ENCODE results near the gene CACNA2D3.

CACNA2D3 gene

GRCh38 chr3:54506603-54507002 lies 384.3 kb downstream of the CACNA2D3 start:
- H3K27me3 ChIP-seq (ENCODE audit: low read length), result no peaks in the 10 kb centered on the region
- no peaks in the 10 kb centered on the region for H4K20me1 ChIP-seq (ENCODE audit: low read depth, low read length)
- H3K27ac ChIP-seq (ENCODE audit: low read depth, low read length), result no peak overlapping the region
- H3K36me3 ChIP-seq (ENCODE audit: low read length), result no peaks in the 10 kb centered on the region
- H3K9ac ChIP-seq (ENCODE audit: low read length), result no peak overlapping the region
- no peak overlapping the region for H3K4me3 ChIP-seq (ENCODE audit: insufficient read depth, low read length, poor library complexity, severe bottlenecking)
- H3K4me2 ChIP-seq (ENCODE audit: low read depth, low read length, poor library complexity, severe bottlenecking), result no peak overlapping the region
- no peaks in the 10 kb centered on the region for H3K79me2 ChIP-seq (ENCODE audit: insufficient read depth, low read length)
- no peaks in the 10 kb centered on the region for H3F3A ChIP-seq (ENCODE audit: insufficient read depth)
- H2AFZ ChIP-seq (ENCODE audit: low read depth, low read length, severe bottlenecking), result no peak overlapping the region
- H3K9me2 ChIP-seq (replicated peaks; ENCODE audit: insufficient read depth, low read length), result no peaks in the 10 kb centered on the region
- H3K9me3 ChIP-seq (ENCODE audit: insufficient read depth, low read length), result no peaks in the 10 kb centered on the region
- TF ChIP-seq, protein P1, sequence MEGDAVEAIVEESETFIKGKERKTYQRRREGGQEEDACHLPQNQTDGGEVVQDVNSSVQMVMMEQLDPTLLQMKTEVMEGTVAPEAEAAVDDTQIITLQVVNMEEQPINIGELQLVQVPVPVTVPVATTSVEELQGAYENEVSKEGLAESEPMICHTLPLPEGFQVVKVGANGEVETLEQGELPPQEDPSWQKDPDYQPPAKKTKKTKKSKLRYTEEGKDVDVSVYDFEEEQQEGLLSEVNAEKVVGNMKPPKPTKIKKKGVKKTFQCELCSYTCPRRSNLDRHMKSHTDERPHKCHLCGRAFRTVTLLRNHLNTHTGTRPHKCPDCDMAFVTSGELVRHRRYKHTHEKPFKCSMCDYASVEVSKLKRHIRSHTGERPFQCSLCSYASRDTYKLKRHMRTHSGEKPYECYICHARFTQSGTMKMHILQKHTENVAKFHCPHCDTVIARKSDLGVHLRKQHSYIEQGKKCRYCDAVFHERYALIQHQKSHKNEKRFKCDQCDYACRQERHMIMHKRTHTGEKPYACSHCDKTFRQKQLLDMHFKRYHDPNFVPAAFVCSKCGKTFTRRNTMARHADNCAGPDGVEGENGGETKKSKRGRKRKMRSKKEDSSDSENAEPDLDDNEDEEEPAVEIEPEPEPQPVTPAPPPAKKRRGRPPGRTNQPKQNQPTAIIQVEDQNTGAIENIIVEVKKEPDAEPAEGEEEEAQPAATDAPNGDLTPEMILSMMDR (IDR thresholded peaks at IDR 0.05; ENCODE audit: insufficient read depth, low read length, poor library complexity, severe bottlenecking), result no peak
- TF ChIP-seq EZH2phosphoT487 (conservative IDR thresholded peaks at IDR 0.05; ENCODE audit: low read length), result no peak

DNA sequence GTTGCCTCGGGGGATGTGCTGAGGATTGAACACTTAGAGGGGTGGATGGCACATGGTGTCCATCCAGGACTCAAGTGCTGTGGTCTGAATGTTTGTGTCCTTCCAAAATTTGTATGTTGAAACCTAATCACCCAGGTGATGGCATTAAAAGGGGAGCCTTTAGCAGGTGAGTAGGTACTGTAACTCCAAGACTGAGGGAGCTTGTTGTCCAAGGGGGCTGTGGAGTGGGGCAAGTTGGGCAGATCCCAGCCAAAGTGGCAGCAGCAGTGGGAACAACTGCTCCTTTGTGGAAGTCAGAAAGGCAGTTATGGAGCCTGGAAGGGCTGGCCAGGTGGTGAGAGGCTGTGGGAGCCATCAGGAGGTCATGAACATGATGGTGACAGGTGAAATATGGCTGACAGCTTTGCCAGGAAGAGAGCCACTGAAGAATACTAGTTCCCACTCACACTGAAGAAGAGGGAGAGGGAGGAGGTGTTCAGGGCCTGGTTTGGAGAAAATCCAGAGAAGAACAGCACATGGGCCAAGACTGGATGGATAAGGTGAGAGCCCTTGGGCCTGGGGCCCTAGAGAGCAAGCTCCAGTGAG lies 385.6 kb downstream of the CACNA2D3 start:
- Histone ChIP-seq H3K4me2 (ENCODE audit: low read depth, low read length, poor library complexity, severe bottlenecking) (no peak overlapping the region), H3K9me3 (ENCODE audit: insufficient read depth, low read length) (no peaks in the 10 kb centered on the region), H3K79me2 (ENCODE audit: insufficient read depth, low read length) (no peaks in the 10 kb centered on the region), H3K9me2 (replicated peaks; ENCODE audit: insufficient read depth, low read length) (no peaks in the 10 kb centered on the region), H3K4me3 (ENCODE audit: insufficient read depth, low read length, poor library complexity, severe bottlenecking) (no peak overlapping the region), H3F3A (ENCODE audit: insufficient read depth) (no peaks in the 10 kb centered on the region), H3K36me3 (ENCODE audit: low read length) (no peaks in the 10 kb centered on the region), H3K27ac (ENCODE audit: low read depth, low read length) (no peak overlapping the region), H3K27me3 (ENCODE audit: low read length) (no peaks in the 10 kb centered on the region), H3K9ac (ENCODE audit: low read length) (no peak overlapping the region), H2AFZ (ENCODE audit: low read depth, low read length, severe bottlenecking) (no peak overlapping the region), H4K20me1 (ENCODE audit: low read depth, low read length) (no peaks in the 10 kb centered on the region)
- TF ChIP-seq, protein P1 (IDR thresholded peaks at IDR 0.05; ENCODE audit: insufficient read depth, low read length, poor library complexity, severe bottlenecking), result no peak
- TF ChIP-seq EZH2phosphoT487 (conservative IDR thresholded peaks at IDR 0.05; ENCODE audit: low read length), result no peak

GRCh38 chr3:54510506-54510905 lies 388.2 kb downstream of the CACNA2D3 start:
- H2AFZ ChIP-seq (ENCODE audit: low read depth, low read length, severe bottlenecking), result no peak overlapping the region
- H3K9me2 ChIP-seq (replicated peaks; ENCODE audit: insufficient read depth, low read length), result no peaks in the 10 kb centered on the region
- H3K27ac ChIP-seq (ENCODE audit: low read depth, low read length), result no peak overlapping the region
- H3K4me3 ChIP-seq (ENCODE audit: insufficient read depth, low read length, poor library complexity, severe bottlenecking), result no peak overlapping the region
- no peaks in the 10 kb centered on the region for H3F3A ChIP-seq (ENCODE audit: insufficient read depth)
- no peaks in the 10 kb centered on the region for H3K36me3 ChIP-seq (ENCODE audit: low read length)
- no peaks in the 10 kb centered on the region for H4K20me1 ChIP-seq (ENCODE audit: low read depth, low read length)
- no peak overlapping the region for H3K9ac ChIP-seq (ENCODE audit: low read length)
- H3K27me3 ChIP-seq (ENCODE audit: low read length), result no peaks in the 10 kb centered on the region
- TF ChIP-seq, protein P1 (IDR thresholded peaks at IDR 0.05; ENCODE audit: insufficient read depth, low read length, poor library complexity, severe bottlenecking), result no peak
- no peak for TF ChIP-seq EZH2phosphoT487 (conservative IDR thresholded peaks at IDR 0.05; ENCODE audit: low read length)
- no peaks in the 10 kb centered on the region for H3K79me2 ChIP-seq (ENCODE audit: insufficient read depth, low read length)
- no peak overlapping the region for H3K4me2 ChIP-seq (ENCODE audit: low read depth, low read length, poor library complexity, severe bottlenecking)
- H3K9me3 ChIP-seq (ENCODE audit: insufficient read depth, low read length), result no peaks in the 10 kb centered on the region

All from SU-DHL-6 (cell line).